Endometrial microvascular endothelial cells (primary cell): Measurements from ENCODE around the gene WWC2. TPM values are rescaled to one million over a fixed set of nuclear protein-coding genes. Genes with fewer than 3 reads are reported as not detected.

Experiments
- in situ Hi-C: cut with HindIII; loops from 2 replicates; pipeline ENCODE4 v1.10.0; 2017; ENCODE audit warnings: low sequenced_read_pairs, low pct_unique_long_range_greater_than_20kb; ENCODE audit errors: inconsistent ontology term
- total RNA-seq: library from RNA; depleted of rRNA; stranded (reverse); fragments of >200 nt; gene quantifications from one replicate; pipeline ENCODE4 v1.2.3, GENCODE V29; 2015; ENCODE audit errors: inconsistent ontology term

Gene WWC2
- total RNA-seq, 1 donor from 2014 or later: 27.0 TPM

DNA sequence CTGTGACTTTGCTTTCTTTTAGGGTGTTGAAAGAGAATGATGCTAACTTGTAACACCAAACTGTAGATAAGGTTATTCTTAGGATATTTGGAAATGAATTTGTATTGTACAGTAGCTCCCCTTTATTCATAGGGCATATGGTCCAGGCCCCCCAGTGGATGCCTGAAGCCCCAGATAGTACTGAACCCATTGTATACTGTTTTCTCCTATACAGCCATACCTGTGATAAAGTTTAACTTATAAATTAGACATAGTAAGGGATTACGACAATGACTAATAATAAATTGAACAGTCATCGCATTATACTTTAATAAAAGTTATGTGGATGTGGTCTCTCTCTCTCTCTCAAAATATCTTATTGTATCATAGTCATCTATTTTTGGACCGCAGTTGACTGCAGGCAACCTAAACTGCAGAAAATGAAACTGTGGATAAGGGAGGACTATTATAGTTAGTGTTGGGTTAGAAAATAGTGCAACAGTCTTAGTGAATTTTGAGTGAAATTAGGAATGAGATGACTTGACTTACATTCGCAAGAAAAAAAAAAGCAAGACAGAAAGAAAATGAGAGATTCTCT is 115.9 kb downstream of the WWC2 start:
- in situ Hi-C loops: no loop called here

DNA sequence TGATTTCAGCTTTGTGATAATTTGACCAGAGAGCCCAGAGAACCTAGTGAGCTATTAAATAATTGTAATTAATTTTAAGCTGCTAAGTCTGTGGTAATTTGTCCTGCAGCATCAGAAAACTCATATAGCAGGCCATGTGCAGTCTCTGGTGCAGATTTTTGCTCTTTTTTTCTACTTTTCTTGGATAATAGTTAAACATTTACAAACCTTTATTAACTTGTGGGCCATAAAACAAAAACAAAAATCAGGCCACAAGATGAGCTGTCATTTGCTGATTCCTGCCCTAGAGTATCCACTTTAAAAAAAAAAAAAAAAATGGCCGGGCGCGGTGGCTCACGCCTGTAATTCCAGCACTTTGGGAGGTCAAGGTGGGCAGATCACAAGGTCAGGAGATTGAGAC is 121.2 kb downstream of the WWC2 start:
- in situ Hi-C loops: no loop called here

DNA sequence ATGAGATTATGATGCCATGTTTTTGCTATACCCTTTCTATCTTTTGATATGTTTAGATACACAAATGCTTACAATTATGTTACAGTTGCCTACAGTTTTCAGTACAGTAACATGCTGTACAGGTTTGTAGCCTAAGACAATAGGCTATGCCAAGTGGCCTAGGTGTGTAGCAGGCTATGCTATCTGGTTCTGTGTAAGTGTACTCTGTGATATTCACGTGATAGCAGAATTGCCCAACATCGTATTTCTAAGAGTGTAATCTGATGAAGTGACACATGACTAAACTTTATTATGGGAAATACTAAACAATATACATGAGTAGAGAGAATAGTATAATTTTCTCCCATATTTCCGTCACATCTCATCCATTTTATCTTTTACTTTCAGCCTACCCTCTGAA is 124.0 kb downstream of the WWC2 start:
- in situ Hi-C loops: no loop called here

DNA sequence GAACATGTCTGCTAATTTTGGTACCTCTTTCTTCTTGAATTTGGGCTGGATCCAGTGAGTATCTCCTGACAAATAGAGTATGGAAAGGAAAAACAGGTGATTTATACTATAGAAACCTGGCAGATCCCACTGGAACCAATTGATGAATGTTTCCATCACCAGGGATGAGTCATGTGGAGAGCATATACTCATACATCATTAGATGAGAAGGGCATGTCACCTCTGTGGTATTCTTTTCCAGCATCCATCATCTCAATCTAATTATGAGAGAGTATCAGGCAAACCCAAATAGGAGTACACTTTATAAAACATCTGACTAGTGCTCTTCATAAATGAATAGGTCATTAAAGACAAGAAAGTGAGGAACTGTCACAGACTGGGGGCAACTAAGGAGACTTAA is 130.3 kb downstream of the WWC2 start:
- in situ Hi-C loops: no loop called here

DNA sequence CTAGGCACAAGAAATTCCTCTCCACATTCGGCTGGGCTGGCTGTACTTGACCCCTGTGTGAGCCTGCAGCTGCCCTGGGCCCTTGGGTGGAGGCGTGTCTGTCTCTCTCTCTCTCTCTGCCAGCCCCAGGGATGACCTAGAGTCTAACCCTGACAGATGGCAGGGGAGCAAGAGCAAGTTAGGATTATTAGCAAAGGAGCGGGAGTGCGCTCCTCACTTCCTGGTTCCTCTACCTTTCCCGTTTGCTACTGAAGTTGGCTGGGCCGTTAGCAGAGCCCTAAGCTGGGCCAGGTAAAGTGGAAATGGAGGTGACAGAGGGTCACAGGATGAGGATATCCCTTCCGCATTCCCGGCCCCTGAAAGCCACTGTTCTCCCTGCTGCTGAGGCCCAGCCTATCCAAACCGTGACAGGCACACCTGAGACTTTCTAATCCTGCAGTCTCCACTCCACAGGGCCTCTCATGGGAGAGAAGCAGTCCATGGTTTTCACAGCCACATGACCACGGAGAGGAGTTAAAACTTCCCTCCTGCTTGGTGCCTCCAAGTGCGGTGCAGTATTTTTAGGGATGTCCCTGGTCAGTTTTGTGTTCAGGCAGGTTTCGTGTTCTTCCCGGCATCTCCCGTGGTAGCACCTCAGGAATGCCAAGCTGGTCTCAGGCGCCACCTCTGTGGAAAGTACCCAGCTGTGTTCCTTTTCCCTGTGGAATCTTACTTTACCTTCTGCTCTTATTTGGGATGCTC is 141.7 kb downstream of the WWC2 start:
- in situ Hi-C loops: no loop called here

DNA sequence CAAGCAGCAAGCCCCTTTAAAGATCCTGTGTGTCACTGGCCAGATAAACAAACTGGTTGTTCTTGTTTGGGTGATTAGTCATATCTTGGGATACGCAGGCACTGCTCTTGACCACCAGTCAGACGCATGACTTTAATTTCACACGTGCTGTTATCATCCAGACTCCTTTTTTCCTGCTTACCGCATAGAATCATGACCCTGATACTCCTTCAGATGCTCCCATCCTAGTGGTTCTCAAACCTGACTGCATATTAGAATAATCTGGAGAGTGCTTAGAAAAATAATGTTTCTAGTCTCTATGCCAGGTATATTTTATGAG is 142.2 kb downstream of the WWC2 start:
- in situ Hi-C loops: no loop called here

DNA sequence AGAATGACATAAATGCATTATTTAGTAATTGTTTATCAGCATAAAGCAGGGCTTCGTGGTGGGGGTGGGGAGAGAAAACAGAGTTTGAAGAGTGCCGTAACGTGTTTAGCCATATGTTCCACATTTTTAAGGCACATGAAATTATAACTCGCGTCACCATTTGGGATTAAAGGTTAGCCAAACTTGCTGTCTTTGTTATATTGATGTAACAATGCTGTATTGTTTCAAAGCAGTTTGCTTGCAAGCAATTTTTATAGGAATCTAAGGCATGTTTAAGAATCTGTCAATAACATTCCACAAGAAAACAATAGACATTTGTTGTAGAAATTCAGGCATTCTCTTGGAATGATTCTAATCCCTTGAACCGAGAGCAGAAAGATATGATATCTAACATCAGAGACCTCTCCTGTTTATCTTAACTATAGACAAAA is 142.7 kb downstream of the WWC2 start:
- in situ Hi-C loops: no loop called here

DNA sequence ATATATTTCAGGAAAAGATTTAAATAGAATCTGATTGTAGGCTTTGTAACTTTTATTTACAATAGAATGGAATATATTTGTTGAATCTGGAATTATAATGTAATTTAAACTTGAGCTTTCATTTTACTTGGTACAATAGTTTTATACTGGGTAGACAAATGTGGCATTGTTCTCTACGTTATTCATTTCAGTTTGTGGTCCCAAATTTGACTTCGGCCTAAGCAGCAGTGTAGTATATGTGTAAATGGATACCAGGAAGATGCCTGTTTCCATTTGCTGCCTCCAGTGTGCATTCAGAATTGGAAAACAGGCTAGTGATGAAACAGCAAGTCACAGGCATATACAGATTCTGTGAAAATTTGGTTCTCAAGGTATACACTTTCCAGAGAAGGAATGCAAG is 143.2 kb downstream of the WWC2 start:
- in situ Hi-C loops: no loop called here

DNA sequence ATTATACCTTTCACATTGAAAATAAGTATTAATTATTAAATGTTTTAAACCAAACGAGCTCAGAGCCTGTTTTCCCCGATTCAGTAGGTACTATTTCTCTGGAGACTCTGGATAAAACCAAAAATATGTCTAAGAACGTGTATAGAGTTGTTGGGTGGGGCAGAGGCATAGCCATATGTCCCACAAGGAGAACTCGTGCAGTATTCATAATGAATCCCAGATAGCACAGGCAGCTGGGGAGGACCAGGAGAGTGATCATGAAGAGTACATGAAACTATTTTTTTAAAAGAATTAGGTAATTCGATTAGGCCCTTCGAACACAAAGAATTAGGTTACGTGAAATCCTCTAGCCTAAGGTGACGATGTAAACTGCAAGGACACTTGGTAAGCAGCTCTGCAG is 145.0 kb downstream of the WWC2 start:
- in situ Hi-C loops: no loop called here

DNA sequence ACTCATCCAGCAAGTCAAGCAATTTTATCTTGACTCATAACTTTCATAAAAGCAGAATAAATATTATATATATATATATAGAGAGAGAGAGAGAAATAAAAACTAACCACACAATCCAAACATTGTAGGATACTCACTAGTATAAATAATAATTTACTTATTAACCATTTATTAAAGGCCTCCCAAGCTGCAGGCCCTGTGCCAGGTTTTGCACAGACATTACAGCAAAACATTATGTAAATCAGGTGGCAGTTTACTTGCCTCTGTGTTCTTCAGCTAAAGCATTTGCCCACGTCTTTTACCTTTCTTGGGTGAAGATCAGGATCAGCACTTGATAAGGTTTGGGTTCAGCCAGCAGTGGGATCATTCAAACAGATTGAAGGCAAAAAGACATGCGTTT is 145.4 kb downstream of the WWC2 start:
- in situ Hi-C loops: no loop called here

DNA sequence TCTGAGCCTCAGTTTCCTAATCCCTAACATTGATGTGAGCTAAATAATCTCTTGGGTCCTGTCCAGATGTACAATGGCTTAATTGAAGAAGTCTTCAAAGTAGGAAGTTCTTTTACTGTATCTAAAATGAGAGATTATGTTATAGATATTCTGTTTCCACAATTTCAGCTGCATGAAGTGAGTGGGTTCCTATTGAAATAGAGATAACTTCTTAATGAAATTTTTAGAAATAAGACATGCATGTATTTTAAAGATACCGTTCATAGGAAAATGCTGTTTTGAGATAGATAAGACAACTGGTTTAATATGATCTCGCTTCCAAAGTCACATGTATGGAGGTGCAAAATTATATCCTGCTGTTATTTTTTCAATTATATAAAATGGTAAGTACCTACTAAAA is 149.1 kb downstream of the WWC2 start:
- in situ Hi-C loops: no loop called here

DNA sequence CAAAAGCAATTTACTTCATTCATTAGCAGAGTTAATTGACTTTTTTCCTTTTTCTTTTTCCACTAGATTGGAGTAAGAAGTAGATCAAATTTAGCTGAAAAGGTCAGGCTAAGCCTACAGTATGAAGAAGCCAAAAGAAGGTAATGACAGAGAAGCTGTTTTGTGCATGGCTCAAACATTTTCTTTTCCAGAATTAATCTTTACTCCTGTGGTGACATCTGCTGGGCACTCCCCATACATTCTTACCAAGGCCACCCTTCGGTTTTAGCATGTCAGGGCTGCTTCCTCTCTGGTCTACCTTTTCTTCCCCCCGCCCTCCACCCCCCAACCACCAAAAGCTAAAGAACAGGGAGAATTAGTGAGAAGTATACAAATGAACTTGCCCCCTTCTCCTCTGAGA is 150.8 kb downstream of the WWC2 start:
- in situ Hi-C loops: loop anchor here (25.0 kb wide), 1 partner anchor 313 kb away; no protein-coding TSS in a partner anchor

DNA sequence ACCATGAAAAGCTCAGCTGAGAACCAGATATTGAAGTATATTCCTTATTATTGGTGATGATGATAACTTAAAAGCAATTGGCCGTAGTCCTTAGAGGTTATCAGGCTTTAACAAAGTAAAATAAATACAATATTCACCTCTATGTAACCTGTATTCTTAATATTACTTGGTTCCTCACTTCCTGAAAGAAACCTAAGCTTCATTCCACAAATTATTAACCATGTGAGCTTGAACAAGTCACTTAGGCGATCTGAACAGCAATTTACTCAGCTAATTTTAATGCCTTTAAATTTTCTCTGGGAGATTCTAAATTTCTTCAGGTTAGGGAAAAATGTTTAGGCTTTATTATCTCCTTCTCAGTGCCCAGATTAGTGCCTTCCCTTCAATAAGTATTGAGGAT is 151.8 kb downstream of the WWC2 start:
- in situ Hi-C loops: loop anchor here (25.0 kb wide), 1 partner anchor 314 kb away; no protein-coding TSS in a partner anchor

DNA sequence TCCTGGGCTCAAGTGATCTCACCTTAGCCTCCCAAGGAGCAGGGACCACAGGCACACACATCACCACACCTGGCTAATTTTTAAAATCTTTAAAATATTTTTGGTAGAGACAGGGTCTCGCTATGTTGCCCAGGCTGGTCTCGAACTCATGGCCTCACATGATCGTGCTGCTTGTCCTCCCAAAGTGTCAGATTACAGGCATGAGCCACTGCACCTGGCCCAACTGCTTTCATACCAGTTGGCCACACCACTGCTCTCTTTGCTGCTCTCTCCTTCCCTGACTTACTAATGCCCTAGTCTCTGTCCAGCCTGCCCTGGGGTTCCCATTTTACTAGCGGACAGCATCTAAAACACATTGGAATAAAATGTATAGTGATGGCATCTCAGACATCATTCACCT is 153.9 kb downstream of the WWC2 start:
- in situ Hi-C loops: loop anchor here (25.0 kb wide), 1 partner anchor 316 kb away; no protein-coding TSS in a partner anchor

DNA sequence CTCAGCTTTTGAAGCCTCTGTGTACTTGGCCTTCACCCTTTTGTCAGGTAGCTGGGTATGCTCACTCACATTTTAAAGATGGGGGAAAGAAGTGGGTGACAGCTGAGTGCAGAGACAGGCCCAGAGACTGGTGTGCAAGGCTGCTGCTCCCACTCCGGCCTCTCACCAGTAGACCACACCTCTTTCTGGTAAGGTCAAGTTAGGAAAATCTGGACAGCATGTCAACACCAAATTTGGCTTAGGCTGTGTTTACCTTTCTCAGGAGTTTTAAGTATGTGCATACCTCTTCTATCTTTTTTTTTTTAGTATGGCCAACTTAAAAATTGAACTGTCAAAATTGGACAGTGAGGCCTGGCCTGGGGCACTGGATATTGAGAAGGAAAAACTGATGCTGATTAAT is 154.4 kb downstream of the WWC2 start:
- in situ Hi-C loops: loop anchor here (25.0 kb wide), 1 partner anchor 316 kb away; no protein-coding TSS in a partner anchor

DNA sequence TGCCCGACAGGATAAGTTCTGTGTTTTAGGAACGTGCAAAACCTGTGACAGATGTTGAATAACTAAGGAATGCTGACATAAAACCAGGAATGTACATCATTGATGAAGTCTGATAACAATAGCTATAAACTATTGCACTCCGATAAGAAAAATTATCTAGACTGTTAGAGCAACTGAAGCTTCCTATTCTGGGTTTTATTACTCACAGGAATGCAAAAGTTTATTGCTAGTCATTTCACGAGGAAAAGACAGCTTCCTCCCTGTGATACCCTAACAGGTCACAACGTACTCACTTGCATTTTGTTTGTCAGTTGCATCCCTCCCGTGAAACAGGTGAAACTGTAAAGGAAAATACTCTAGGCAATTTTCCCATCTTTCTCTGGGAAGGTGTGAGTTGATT is 155.1 kb downstream of the WWC2 start:
- in situ Hi-C loops: loop anchor here (25.0 kb wide), 1 partner anchor 317 kb away; no protein-coding TSS in a partner anchor

DNA sequence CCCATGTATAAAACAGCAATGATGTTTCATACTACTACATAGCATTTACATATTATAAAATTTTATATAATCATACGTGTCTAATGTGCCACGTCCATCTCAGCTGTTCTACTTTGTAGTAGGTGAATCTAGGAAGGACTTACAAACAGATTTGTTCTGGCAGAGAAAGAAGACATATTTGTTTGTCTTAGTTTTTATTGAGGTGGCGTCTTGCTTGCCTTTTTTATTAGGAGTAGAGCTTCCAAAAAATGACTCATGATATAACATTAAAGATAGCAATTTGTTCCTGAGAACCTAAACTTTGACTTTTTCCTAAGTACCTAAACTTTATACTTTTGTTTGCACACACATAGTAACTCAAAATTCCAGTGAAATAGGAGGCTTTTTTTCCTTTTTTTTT is 156.4 kb downstream of the WWC2 start:
- in situ Hi-C loops: loop anchor here (25.0 kb wide), 1 partner anchor 318 kb away; no protein-coding TSS in a partner anchor

DNA sequence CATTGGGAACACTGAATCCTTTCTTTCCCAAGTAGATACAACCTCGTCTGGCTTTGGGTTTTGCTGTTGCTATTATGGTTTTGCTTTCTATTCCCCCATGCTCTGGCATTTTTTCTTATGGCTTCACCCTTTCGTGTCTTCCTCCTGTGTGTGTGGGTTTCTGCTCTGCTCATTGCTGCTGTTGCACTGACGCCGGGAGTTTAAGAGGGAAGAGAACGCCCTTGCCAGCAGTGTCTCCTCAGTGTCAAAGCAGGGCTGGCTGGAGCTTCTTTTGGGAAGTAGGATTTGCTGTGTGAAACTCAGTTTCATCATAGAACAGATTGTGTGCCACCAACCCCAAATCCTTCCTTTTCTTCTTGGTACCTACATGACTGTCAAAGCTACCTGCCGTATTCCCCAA is 157.3 kb downstream of the WWC2 start:
- in situ Hi-C loops: loop anchor here (25.0 kb wide), 1 partner anchor 319 kb away; no protein-coding TSS in a partner anchor

DNA sequence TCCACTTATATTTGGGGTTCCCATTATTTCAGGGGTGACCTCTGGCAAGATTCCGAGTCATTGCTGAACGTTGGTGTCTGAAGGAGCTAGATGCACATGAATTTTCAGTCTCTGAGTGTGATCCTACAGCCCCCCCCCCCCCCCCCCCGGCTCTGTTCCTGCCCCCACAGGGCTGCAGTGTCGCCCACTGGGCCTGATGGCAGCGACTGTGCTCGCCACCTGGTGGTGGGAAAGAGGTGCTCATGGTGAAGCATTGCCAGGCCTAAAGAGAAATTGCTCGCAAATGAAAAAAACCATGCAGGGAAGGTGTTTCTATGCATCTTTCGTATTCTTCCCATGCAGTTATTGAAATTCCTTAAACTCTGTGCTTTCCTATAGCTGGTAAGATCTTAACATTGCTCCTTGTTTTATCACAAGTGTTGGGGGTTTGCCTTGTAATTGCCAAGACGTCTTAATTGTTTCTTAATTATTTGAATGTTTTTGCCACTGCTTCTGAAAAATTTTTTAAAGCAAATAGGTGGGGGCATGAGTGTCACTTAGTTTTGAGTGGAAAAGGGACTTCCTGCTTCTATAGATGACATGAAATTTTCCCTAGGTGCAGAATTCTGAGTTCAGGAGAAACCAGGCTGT is 157.8 kb downstream of the WWC2 start:
- in situ Hi-C loops: loop anchor here (25.0 kb wide), 1 partner anchor 320 kb away; no protein-coding TSS in a partner anchor

DNA sequence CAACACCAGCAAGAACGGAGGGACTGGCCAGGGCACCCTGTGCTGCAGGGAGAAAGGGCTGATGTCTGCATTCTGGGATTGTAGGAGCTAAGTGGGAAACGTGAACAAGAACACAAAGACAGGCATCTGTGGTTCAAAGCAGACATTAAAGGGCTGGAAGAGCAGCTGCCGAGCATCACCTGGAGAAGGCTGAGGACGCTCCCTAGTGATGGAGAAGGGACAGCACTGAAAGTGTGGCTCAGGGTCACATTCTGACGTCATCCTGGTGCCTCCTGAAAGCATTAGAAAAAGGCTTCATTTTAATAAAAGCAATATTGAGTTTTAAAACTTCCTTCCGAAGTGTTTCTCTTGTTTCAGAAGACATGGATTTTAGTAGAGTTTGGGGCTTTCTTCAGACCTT is 158.8 kb downstream of the WWC2 start:
- in situ Hi-C loops: loop anchor here (25.0 kb wide), 1 partner anchor 321 kb away; no protein-coding TSS in a partner anchor
